HepG2 (cell line): Measurements from ENCODE around the gene CAMK1D. TPM values are rescaled to one million over a fixed set of nuclear protein-coding genes. Genes with fewer than 3 reads are reported as not detected.

Experiments used
- ATAC-seq: fragments of 200-7000 bp; cut with Tn5 transposase; 3 replicates; pipeline ENCODE4 v1.9.1; 2020; ENCODE audit warnings: mild to moderate bottlenecking, moderate library complexity
- BruUV-seq: library from RNA; stranded (reverse); fragments of 400-500 nt; replicated peaks from 2 replicates; lab custom pipeline; 2021; lab: Mats Ljungman, UMichigan
- CTCF ChIA-PET: fragments of 300-600 bp; formaldehyde crosslinking; extraction: SDS; loops from one replicate; lab custom pipeline; 2021; ENCODE audit warnings: low total read pairs, inconsistent platforms, low intra/inter-chr PET ratio; lab: Yijun Ruan, JAX
- POLR2A ChIA-PET: fragments of 350-600 bp; sonication (Branson Sonifier 250); formaldehyde crosslinking; loops from one replicate; lab custom pipeline; 2020; ENCODE audit warnings: antibody characterized with exemption, inconsistent platforms; lab: Yijun Ruan, JAX
- DNase-seq: peaks from one replicate; pipeline ENCODE4 v3.0.0-alpha.2; 2015; ENCODE audit warnings: low spot score
- FAIRE-seq: peaks from 3 replicates; lab custom pipeline; 2011; peaks lifted over from hg19 to GRCh38; lab: Jason Lieb, UNC
- H2AFZ ChIP-seq: one replicate; pipeline ENCODE4 v1.6.1; 2011; ENCODE audit warnings: low read length, inconsistent platforms
- H3K27ac ChIP-seq: fragments of 300-600 bp; 3 replicates; pipeline ENCODE4 v1.8.0; 2011; ENCODE audit warnings: mixed run types, mild to moderate bottlenecking, mixed read lengths, low read length, inconsistent platforms; ENCODE audit not compliant: insufficient read depth; ENCODE audit errors: extremely low read length
- H3K27me3 ChIP-seq, 2 experiments: fragments of 200-600 bp in 1 of 2; 2 replicates in 1 of 2; 3 replicates in 1 of 2; pipeline versions ENCODE4 v1.6.0 to v1.8.0; 2011; ENCODE audit warnings: low read length in 2 of 2, mild to moderate bottlenecking in 2 of 2, moderate library complexity in 2 of 2, inconsistent platforms in 1 of 2; ENCODE audit not compliant: insufficient read depth in 2 of 2, control insufficient read depth in 1 of 2
- H3K36me3 ChIP-seq, 2 experiments: fragments of 200-600 bp in 1 of 2; replicated peaks in 1 of 2; 2 replicates in 1 of 2; 3 replicates in 1 of 2; pipeline versions ENCODE4 v1.5.1 to v1.8.0; 2011; ENCODE audit warnings: low read length in 2 of 2, inconsistent platforms in 1 of 2; ENCODE audit not compliant: insufficient read depth in 2 of 2, control insufficient read depth in 1 of 2
- H3K4me1 ChIP-seq: 2 replicates; pipeline ENCODE4 v1.5.1; 2012; ENCODE audit warnings: low read length, inconsistent platforms; ENCODE audit not compliant: insufficient read depth
- H3K4me2 ChIP-seq: 2 replicates; pipeline ENCODE4 v1.6.0; 2011; ENCODE audit warnings: low read depth, low read length, inconsistent platforms
- H3K4me3 ChIP-seq, 3 experiments: fragments of 200-600 bp in 1 of 3; sonication (generic), shearing (Covaris generic) in 1 of 3; replicated peaks in 1 of 3; 2 replicates each; pipeline ENCODE4 v1.5.1; 2011 to 2016; ENCODE audit warnings: low read length in 3 of 3, inconsistent platforms in 2 of 3, low read depth in 2 of 3, mild to moderate bottlenecking in 2 of 3, control low read depth in 1 of 3, mixed read lengths in 1 of 3; ENCODE audit not compliant: insufficient read depth in 1 of 3
- H3K79me2 ChIP-seq: one replicate; pipeline ENCODE4 v1.6.1; 2011; ENCODE audit warnings: low read length, inconsistent platforms; ENCODE audit not compliant: insufficient read depth
- H3K9ac ChIP-seq: 2 replicates; pipeline ENCODE4 v1.6.0; 2011; ENCODE audit warnings: mild to moderate bottlenecking, low read depth, low read length, inconsistent platforms; ENCODE audit not compliant: insufficient read depth
- H3K9me3 ChIP-seq: 2 replicates; pipeline ENCODE4 v1.5.1; 2012; ENCODE audit warnings: mild to moderate bottlenecking, low read length
- H4K20me1 ChIP-seq: 2 replicates; pipeline ENCODE4 v1.6.0; 2011; ENCODE audit warnings: inconsistent platforms, mild to moderate bottlenecking, low read length, moderate library complexity; ENCODE audit not compliant: insufficient read depth
- RFX1 ChIP-seq: fragments of 450-650 bp; IDR thresholded peaks from 2 replicates; pipeline ENCODE4 v1.6.1; 2017
- SATB2 ChIP-seq: sonication (generic); formaldehyde crosslinking; IDR thresholded peaks from 2 replicates; pipeline ENCODE4 v1.5.0; 2020; ENCODE audit warnings: missing genetic modification reagents
- SP5 ChIP-seq: IDR thresholded peaks from 2 replicates; pipeline ENCODE4 v1.6.1; 2016; ENCODE audit warnings: low read depth, borderline replicate concordance
- TBX3 ChIP-seq: fragments of 450-650 bp; IDR thresholded peaks from 2 replicates; pipeline ENCODE4 v1.6.1; 2017; ENCODE audit warnings: antibody characterized with exemption, mild to moderate bottlenecking, inconsistent platforms, borderline replicate concordance
- ZNF136 ChIP-seq: sonication (generic); formaldehyde crosslinking; IDR thresholded peaks from 2 replicates; pipeline ENCODE4 v1.8.1; 2022; ENCODE audit warnings: low read depth, mild to moderate bottlenecking, moderate library complexity, missing genetic modification reagents
- ZNF33B ChIP-seq: sonication (generic); formaldehyde crosslinking; IDR thresholded peaks from 2 replicates; pipeline ENCODE4 v1.5.1; 2020; ENCODE audit warnings: mild to moderate bottlenecking, missing genetic modification reagents
- WGBS: methylation state at CpG from one replicate; pipeline ENCODE4 v1.1.6; 2017; ENCODE audit warnings: low lambda C conversion rate; 5-methylcytosine and 5-hydroxymethylcytosine counted together
- in situ Hi-C: cut with HindIII; loops from 2 replicates; pipeline ENCODE4 v1.10.0; 2017; ENCODE audit warnings: low pct_unique_long_range_greater_than_20kb; ENCODE audit not compliant: extremely low pct_ligation_motif_present
- intact Hi-C: fragments of 100-400 bp; cut with micrococcal nuclease; formaldehyde crosslinking; loops from one replicate; pipeline ENCODE4 v1.10.0; 2022; ENCODE audit not compliant: unreplicated experiment
- polyA plus RNA-seq, 8 experiments: library from polyadenylated mRNA; depleted of rRNA in 3 of 8; stranded (reverse) in 7 of 8; unstranded in 1 of 8; fragments of >200 nt; fragmentation: Illumina TruSeq in 4 of 8; extraction: Trizol in 4 of 8; gene quantifications; 2 replicates each; pipeline versions ENCODE4 v1.2.1 to v1.2.3, GENCODE V29; 2011 to 2016; ENCODE audit warnings: low read depth in 4 of 8, missing spikeins in 1 of 8, mixed read lengths in 1 of 8; ENCODE audit not compliant: insufficient read depth in 1 of 8
- total RNA-seq, 5 experiments: library from RNA; depleted of rRNA; stranded (reverse); fragments of >200 nt; fragmentation: Illumina TruSeq; extraction: Trizol; gene quantifications; 2 replicates each; pipeline ENCODE4 v1.2.3, GENCODE V29; 2016; ENCODE audit warnings: low read depth in 1 of 5
- TF ChIP-seq, protein P1 (sequence below): sonication (generic); formaldehyde crosslinking; IDR thresholded peaks from one replicate; pipeline ENCODE4 v1.5.1; 2020; ENCODE audit warnings: mild to moderate bottlenecking, missing genetic modification reagents; ENCODE audit errors: not compliant biosample characterization
- TF ChIP-seq, protein P2 (sequence below): sonication (generic); formaldehyde crosslinking; conservative IDR thresholded peaks from 2 replicates; pipeline ENCODE4 v1.4.0; 2020; ENCODE audit warnings: mild to moderate bottlenecking, missing genetic modification reagents, moderate library complexity
- TF ChIP-seq, protein P3 (sequence below): sonication (generic); formaldehyde crosslinking; IDR thresholded peaks from 2 replicates; pipeline ENCODE4 v1.8.0; 2022; ENCODE audit warnings: mild to moderate bottlenecking, missing genetic modification reagents; ENCODE audit not compliant: insufficient replicate concordance

Gene CAMK1D
- total and polyA plus RNA-seq, 2 of the 13 experiments (the other 11 are each of a cell fraction or from before 2014, with no cell fraction given) = under 0.01 TPM; not detected in 1

DNA sequence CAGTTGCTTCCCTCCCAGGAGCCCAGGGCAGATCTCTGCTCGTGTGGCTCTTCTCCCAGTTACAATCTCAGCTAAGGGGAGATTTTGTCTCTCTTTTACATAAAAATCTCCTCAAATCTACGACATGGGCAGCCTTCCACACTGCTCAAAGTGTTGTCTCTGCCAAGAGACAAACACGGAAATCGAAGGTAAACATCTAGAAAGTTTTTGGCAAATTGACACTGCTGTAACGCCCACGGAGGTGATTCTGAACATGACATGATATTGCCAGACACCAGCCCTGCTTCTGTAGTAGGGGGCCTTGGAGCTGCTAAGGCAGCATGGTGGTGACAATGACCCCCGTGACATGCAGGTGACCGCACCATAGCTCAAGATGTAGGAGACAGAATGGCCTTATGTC is 523.8 kb downstream of the CAMK1D start (continued):
- TF ChIP-seq, protein P1, sequence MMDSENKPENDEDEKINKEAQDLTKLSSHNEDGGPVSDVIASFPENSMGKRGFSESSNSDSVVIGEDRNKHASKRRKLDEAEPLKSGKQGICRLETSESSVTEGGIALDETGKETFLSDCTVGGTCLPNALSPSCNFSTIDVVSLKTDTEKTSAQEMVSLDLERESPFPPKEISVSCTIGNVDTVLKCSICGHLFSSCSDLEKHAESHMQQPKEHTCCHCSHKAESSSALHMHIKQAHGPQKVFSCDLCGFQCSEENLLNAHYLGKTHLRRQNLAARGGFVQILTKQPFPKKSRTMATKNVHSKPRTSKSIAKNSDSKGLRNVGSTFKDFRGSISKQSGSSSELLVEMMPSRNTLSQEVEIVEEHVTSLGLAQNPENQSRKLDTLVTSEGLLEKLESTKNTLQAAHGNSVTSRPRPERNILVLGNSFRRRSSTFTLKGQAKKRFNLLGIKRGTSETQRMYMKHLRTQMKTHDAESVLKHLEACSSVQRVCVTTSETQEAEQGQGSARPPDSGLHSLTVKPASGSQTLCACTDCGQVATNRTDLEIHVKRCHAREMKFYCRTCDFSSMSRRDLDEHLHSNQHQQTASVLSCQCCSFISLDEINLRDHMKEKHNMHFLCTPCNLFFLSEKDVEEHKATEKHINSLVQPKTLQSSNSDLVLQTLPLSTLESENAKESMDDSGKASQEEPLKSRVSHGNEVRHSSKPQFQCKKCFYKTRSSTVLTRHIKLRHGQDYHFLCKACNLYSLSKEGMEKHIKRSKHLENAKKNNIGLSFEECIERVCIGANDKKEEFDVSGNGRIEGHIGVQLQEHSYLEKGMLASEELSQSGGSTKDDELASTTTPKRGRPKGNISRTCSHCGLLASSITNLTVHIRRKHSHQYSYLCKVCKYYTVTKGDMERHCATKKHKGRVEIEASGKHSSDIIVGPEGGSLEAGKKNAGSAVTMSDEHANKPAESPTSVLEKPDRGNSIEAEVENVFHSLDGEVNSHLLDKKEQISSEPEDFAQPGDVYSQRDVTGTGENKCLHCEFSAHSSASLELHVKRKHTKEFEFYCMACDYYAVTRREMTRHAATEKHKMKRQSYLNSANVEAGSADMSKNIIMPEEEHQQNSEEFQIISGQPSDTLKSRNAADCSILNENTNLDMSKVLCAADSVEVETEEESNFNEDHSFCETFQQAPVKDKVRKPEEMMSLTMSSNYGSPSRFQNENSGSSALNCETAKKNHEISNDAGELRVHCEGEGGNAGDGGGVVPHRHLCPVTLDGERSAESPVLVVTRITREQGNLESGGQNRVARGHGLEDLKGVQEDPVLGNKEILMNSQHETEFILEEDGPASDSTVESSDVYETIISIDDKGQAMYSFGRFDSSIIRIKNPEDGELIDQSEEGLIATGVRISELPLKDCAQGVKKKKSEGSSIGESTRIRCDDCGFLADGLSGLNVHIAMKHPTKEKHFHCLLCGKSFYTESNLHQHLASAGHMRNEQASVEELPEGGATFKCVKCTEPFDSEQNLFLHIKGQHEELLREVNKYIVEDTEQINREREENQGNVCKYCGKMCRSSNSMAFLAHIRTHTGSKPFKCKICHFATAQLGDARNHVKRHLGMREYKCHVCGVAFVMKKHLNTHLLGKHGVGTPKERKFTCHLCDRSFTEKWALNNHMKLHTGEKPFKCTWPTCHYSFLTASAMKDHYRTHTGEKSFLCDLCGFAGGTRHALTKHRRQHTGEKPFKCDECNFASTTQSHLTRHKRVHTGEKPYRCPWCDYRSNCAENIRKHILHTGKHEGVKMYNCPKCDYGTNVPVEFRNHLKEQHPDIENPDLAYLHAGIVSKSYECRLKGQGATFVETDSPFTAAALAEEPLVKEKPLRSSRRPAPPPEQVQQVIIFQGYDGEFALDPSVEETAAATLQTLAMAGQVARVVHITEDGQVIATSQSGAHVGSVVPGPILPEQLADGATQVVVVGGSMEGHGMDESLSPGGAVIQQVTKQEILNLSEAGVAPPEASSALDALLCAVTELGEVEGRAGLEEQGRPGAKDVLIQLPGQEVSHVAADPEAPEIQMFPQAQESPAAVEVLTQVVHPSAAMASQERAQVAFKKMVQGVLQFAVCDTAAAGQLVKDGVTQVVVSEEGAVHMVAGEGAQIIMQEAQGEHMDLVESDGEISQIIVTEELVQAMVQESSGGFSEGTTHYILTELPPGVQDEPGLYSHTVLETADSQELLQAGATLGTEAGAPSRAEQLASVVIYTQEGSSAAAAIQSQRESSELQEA (CRISPR knock-in tag) = no peak
- TF ChIP-seq TBX3 = no peak
- no peak for TF ChIP-seq ZNF136 (CRISPR knock-in tag)
- TF ChIP-seq SATB2 (CRISPR knock-in tag) = no peak
- TF ChIP-seq RFX1 = no peak

DNA sequence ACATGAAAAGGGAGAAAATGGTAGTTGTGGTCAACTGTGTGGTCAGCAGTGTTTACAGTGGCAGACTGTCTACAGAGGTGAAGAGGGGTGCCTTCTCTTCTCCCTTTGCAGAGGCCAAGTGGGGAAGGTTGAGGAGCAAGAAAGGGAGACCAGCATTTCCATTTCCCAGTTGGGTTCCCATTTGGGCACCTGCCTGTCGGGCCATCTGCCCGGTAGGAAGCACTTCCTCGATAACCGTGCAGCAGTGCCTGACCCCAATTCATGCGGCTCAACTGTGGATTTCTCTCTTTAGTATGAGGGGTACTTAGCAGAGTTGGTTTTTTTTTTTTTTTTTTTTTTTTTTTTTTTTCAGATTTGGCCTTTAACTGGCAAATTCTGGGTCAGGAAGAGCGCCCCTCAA is 525.2 kb downstream of the CAMK1D start:
- ChIA-PET POLR2A (no interaction called here), CTCF (no interaction called here)
- Histone ChIP-seq H2AFZ (no peak overlapping the region), H3K4me1 (no peaks in the 10 kb centered on the region), H3K4me3 (no peak overlapping the region), H4K20me1 (no peaks in the 10 kb centered on the region), H3K27me3 (peaks cover 0 to 3% of the 10 kb centered on the region in 2 experiments; a peak in 2 of 5 replicates), H3K9ac (no peak overlapping the region), H3K36me3 (no peaks in the 10 kb centered on the region), H3K9me3 (no peaks in the 10 kb centered on the region), H3K4me2 (no peak overlapping the region), H3K79me2 (no peaks in the 10 kb centered on the region), H3K27ac (no peak overlapping the region)
- ATAC-seq = no peak
- FAIRE-seq = no peak
- BruUV-seq = no TSS peak
- DNase-seq = no peak
- WGBS = 59% methylated on average over 6 of the region's 6 CpGs
- in situ Hi-C loops (no loop called here), intact Hi-C loops (no loop called here)
- TF ChIP-seq, protein P2, sequence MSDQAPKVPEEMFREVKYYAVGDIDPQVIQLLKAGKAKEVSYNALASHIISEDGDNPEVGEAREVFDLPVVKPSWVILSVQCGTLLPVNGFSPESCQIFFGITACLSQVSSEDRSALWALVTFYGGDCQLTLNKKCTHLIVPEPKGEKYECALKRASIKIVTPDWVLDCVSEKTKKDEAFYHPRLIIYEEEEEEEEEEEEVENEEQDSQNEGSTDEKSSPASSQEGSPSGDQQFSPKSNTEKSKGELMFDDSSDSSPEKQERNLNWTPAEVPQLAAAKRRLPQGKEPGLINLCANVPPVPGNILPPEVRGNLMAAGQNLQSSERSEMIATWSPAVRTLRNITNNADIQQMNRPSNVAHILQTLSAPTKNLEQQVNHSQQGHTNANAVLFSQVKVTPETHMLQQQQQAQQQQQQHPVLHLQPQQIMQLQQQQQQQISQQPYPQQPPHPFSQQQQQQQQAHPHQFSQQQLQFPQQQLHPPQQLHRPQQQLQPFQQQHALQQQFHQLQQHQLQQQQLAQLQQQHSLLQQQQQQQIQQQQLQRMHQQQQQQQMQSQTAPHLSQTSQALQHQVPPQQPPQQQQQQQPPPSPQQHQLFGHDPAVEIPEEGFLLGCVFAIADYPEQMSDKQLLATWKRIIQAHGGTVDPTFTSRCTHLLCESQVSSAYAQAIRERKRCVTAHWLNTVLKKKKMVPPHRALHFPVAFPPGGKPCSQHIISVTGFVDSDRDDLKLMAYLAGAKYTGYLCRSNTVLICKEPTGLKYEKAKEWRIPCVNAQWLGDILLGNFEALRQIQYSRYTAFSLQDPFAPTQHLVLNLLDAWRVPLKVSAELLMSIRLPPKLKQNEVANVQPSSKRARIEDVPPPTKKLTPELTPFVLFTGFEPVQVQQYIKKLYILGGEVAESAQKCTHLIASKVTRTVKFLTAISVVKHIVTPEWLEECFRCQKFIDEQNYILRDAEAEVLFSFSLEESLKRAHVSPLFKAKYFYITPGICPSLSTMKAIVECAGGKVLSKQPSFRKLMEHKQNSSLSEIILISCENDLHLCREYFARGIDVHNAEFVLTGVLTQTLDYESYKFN = no peak
- TF ChIP-seq, protein P3, sequence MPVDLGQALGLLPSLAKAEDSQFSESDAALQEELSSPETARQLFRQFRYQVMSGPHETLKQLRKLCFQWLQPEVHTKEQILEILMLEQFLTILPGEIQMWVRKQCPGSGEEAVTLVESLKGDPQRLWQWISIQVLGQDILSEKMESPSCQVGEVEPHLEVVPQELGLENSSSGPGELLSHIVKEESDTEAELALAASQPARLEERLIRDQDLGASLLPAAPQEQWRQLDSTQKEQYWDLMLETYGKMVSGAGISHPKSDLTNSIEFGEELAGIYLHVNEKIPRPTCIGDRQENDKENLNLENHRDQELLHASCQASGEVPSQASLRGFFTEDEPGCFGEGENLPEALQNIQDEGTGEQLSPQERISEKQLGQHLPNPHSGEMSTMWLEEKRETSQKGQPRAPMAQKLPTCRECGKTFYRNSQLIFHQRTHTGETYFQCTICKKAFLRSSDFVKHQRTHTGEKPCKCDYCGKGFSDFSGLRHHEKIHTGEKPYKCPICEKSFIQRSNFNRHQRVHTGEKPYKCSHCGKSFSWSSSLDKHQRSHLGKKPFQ (CRISPR knock-in tag) = no peak
- no peak for TF ChIP-seq ZNF33B (CRISPR knock-in tag)
- TF ChIP-seq SP5 (CRISPR knock-in tag) = no peak
